Omental fat pad (tissue), 4 donors: ENCODE results near the gene ATG2B. TPM values are rescaled to one million over a fixed set of nuclear protein-coding genes. Genes with fewer than 3 reads are reported as not detected.

Experiments
- small RNA-seq: library from RNA; depleted of rRNA; stranded (forward); fragments of <200 nt; gene quantifications from one replicate; pipeline ENCODE3, GENCODE V24; 2016
- total RNA-seq, 4 donors: library from RNA; depleted of rRNA; stranded (reverse); fragments of >200 nt; gene quantifications; one replicate each; pipeline ENCODE4 v1.1.0, GENCODE V29; 2016

Gene ATG2B
- total RNA-seq, 4 donors from 2014 or later, result 22.9 to 33.1 (median 27.3) TPM

Small RNA genes lying within 50 kb of the gene (small RNA-seq; reads per million reads assigned to genes)
- not detected for gene RNU2-33P

Other genes starting within 250 kb of the ATG2B start
- gene BDKRB2, start 158.5 kb downstream of the ATG2B start, total RNA-seq, result 10 to 100 TPM in 3 of 4 donors, 1 to 10 TPM in 1; 4.0 to 28.0 (median 12.1) TPM
- 10 to 100 TPM in 2 of 4 donors, not detected in 2; 11.8 to 36.5 TPM for gene BDKRB1, start 107.1 kb downstream of the ATG2B start, total RNA-seq
- 10 to 100 TPM; 10.6 to 32.8 (median 16.4) TPM for gene GSKIP, start 185 bp upstream of the ATG2B start, total RNA-seq
- 1 to 10 TPM in 2 of 4 donors, under 1 TPM in 1, not detected in 1; 0.82 to 3.4 (median 1.3) TPM for gene AK7, start 28.8 kb upstream of the ATG2B start, total RNA-seq
- gene PAPOLA, start 139.0 kb upstream of the ATG2B start, total RNA-seq, result 100 to 1,000 TPM; 113 to 169 (median 133) TPM